Measurements from ENCODE around the gene VSTM1. TPM values are rescaled to one million over a fixed set of nuclear protein-coding genes. Genes with fewer than 3 reads are reported as not detected.

Gene VSTM1
- total and polyA plus RNA-seq, 2 donors (not counting 3 experiments of a cell fraction or from before 2014, with no cell fraction given) = not detected

GRCh38 chr19:54047616-54048015, 16.1 kb downstream of the VSTM1 start:
- dilution Hi-C loops (cut with MboI; ENCODE audit: extremely low pct_ligation_motif_present, low sequenced_read_pairs) = no loop called here
- Histone ChIP-seq H3K9ac (replicated peaks; ENCODE audit: extremely low read depth, insufficient read depth, low read length) (no peak overlapping the region), H3K27ac (ENCODE audit: insufficient read depth, low read depth, low read length) (no peak overlapping the region), H3K79me2 (ENCODE audit: control insufficient read depth, insufficient read depth, low read length) (no peaks in the 10 kb centered on the region), H3K4me2 (ENCODE audit: insufficient read depth, low read length) (no peak overlapping the region), H3K4me1 (ENCODE audit: control insufficient read depth, extremely low read depth, insufficient read depth, low read length) (no peaks in the 10 kb centered on the region), H3K36me3 (ENCODE audit: control insufficient read depth in 2 of 2, extremely low read depth in 1 of 2, insufficient read depth in 2 of 2, low read length in 2 of 2) (no peaks in the 10 kb centered on the region), H4K20me1 (replicated peaks; ENCODE audit: control insufficient read depth, extremely low read depth, insufficient read depth, low read length) (no peaks in the 10 kb centered on the region), H3K27me3 (ENCODE audit: control insufficient read depth in 2 of 2, insufficient read depth in 2 of 2, low read length in 2 of 2) (peaks cover 19 to 28% of the 10 kb centered on the region in 2 experiments), H3K4me3 (replicated peaks in 1 of 3; ENCODE audit: insufficient read depth in 1 of 3, low read depth in 1 of 3, low read length in 3 of 3) (no peak overlapping the region), H2AFZ (ENCODE audit: low read depth, low read length) (no peak overlapping the region), H3K9me3 (replicated peaks; ENCODE audit: control insufficient read depth, insufficient read depth, low read length) (no peaks in the 10 kb centered on the region), H3K9me1 (replicated peaks; ENCODE audit: control insufficient read depth, extremely low read depth, insufficient read depth, low read length) (no peaks in the 10 kb centered on the region)
- POLR2A ChIA-PET = no interaction called here
- no peak for FAIRE-seq
- CTCF ChIA-PET = interaction anchor here (2.4 to 3.8 kb wide), 2 partner anchors 18 to 254 kb away, joined by 8 to 18 read pairs; no protein-coding TSS in a partner anchor
- no peak for DNase-seq (ENCODE audit: low read depth, low spot score)
- no TSS peak for BruUV-seq (replicated peaks)
- TF ChIP-seq POLR2AphosphoS5 (IDR thresholded peaks at IDR 0.05; ENCODE audit: insufficient read depth, low read depth, low read length) = no peak
- no peak for TF ChIP-seq GATA2 (IDR thresholded peaks at IDR 0.05; ENCODE audit: insufficient read depth, insufficient read length, low read depth, low read length)
- no peak for TF ChIP-seq MYC (IDR thresholded peaks at IDR 0.05; ENCODE audit: low read depth, low read length)
- no peak for TF ChIP-seq POLR2A (IDR thresholded peaks at IDR 0.05; ENCODE audit: low read depth, low read length)
- TF ChIP-seq JUN (IDR thresholded peaks at IDR 0.05; ENCODE audit: borderline replicate concordance, insufficient read depth, insufficient read length, low read depth) = no peak
- no peak for TF ChIP-seq FOS (IDR thresholded peaks at IDR 0.05; ENCODE audit: borderline replicate concordance, insufficient read depth, low read length)
- no peak for TF ChIP-seq MAX (IDR thresholded peaks at IDR 0.05; ENCODE audit: insufficient read depth, insufficient read length)
- TF ChIP-seq EZH2 (IDR thresholded peaks at IDR 0.05; ENCODE audit: borderline replicate concordance, low read depth, low read length, severe bottlenecking) = no peak
- TF ChIP-seq CTCF (IDR thresholded peaks at IDR 0.05; ENCODE audit: extremely low read depth in 1 of 2, insufficient read depth in 1 of 2, low read depth in 1 of 2, low read length in 2 of 2) = no peak
- intact Hi-C loops (cut with micrococcal nuclease) = no loop called here
